H1 (cell line): Measurements from ENCODE around the gene NOB1. TPM values are rescaled to one million over a fixed set of nuclear protein-coding genes. Genes with fewer than 3 reads are reported as not detected.

ENCODE experiments used
- ATF2 ChIP-seq: IDR thresholded peaks from 2 replicates; pipeline ENCODE4 v1.6.1; 2012; ENCODE audit warnings: low read length, inconsistent platforms
- GTF2F1 ChIP-seq: IDR thresholded peaks from 2 replicates; pipeline ENCODE4 v1.6.1; 2012; ENCODE audit warnings: low read depth, low read length, improper control_type of control experiment, borderline replicate concordance
- KDM5A ChIP-seq: fragments of 200-600 bp; IDR thresholded peaks from 2 replicates; pipeline ENCODE4 v1.7.1; 2012; ENCODE audit warnings: mild to moderate bottlenecking, low read length, inconsistent platforms, mixed read lengths
- TAF7 ChIP-seq: optimal IDR thresholded peaks from 2 replicates; pipeline ENCODE3; 2011; ENCODE audit warnings: low read depth, mild to moderate bottlenecking, inconsistent platforms, low read length, moderate library complexity, borderline replicate concordance
- polyA plus RNA-seq, 7 experiments: library from polyadenylated mRNA; depleted of rRNA in 3 of 7; stranded (reverse) in 5 of 7; unstranded in 2 of 7; fragments of >200 nt in 5 of 7; fragments of 200-250 nt in 2 of 7; gene quantifications; 1 replicate in 5 of 7; 2 replicates in 1 of 7; 4 replicates in 1 of 7; pipeline versions ENCODE4 v1.2.1 to v1.2.3, GENCODE V29; 2011 to 2013; ENCODE audit warnings: missing spikeins in 2 of 7, mixed read lengths in 2 of 7
- total RNA-seq: library from RNA; stranded (reverse); fragmentation: NEBNext Ultra II Directional; extraction: Animal tissue kit (Norgen Biotek cat#: 25700); gene quantifications from 2 replicates; pipeline ENCODE4 v1.2.1, GENCODE V29; 2021

NOB1 gene
- total and polyA plus RNA-seq, 2 of the 8 experiments (the other 6 are each of a cell fraction or from before 2014, with no cell fraction given) = 88.2 to 108 TPM

- no peak for TF ChIP-seq ATF2
- TF ChIP-seq KDM5A = no peak
- TF ChIP-seq GTF2F1 = no peak
- no peak for TF ChIP-seq TAF7
Measured at GRCh38 chr16:69745232-69745612, 9.5 kb downstream of the NOB1 start (continued).
